Fibroblast of peridontal ligament (primary cell): Measurements from ENCODE around the gene FBXW7.

Experiments
- DNase-seq: peaks from one replicate; pipeline ENCODE4 v3.0.0-alpha.2; 2010; ENCODE audit errors: extremely low read depth

The FBXW7 gene

DNA sequence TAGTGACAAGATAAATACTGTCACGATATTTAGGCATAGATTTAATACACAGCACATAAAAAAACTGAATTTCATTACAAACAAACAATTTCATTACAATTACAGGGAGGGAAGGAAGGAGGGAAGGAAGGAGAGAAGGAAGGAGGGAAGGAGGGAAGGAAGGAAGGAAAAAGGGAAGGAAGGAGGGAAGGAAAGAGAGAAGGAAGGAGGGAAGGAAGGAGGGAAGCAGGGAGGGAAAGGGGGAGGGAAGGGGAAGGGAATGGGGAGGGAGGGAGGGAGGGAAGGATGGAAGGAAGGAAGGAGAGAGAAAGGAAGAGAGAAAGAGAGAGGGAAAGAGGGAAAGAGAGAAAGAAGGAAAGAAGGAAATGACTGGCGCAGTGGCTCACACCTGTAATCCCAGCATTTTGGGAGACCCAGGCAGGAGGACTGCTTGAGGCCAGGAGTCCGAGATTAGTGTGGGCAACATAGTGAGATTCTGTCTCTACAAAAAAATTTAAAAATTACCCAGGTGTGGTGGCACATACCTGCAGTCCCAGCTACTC, 64.6 kb downstream of the FBXW7 start:
- no peak for DNase-seq

DNA sequence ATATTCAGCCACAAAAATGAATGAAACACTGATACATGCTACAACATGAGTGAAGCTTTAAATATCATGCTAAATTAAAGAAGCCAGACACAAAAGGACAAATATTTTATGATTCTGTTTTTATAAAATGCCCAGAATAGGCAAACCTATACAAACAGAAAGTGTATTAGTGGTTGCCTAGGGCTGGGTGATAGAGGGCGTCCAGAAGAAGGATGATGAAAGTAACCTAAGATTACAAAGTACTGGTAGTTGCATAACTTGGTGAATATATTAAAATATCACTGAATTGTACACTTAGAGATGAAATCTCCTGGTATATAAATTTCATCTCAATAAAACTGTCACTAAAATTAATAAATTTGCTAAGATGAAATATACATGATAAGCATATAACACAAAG, 67.5 kb downstream of the FBXW7 start:
- DNase-seq: no peak

- DNase-seq: no peak
Observed at GRCh38 chr4:152467101-152467500, 68.8 kb downstream of the FBXW7 start.

DNA sequence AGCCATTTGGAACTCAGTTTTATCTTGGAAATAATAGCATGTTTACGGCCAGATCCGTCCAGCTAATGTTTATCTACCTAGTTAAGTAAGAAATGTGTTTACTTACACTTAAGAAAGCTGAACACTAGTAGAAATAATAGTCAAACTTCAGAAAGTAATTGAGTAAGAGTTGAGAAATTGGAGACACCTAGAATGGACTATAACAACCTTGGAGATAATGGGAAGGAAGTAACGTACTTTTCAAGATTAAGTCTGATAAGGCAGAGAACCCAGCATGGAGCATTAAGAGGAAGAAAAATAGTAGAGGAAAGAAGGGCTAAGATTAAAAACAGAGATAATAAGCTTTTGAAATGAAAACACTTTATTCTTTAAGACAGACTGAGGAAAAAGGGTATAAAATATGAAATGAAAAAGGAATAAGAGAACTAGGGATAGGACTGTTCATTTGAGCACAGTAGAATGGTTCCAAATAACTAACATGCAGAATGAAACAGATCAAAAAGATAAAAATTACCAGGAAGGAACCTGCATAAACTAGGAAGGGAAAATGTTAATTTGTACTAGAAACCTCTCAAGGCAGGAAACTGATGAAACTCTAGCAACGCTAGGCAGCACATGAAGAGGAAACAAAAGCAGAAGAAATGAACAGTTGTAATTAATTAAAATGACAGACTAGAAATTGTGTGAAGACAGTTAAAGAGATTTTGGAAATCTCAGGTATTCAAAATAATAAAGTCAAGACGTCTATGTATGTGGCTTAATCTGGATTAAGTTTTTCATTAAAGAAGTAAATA, 71.7 kb downstream of the FBXW7 start:
- DNase-seq: no peak

- no peak for DNase-seq
Observed at GRCh38 chr4:152463562-152463961, 72.3 kb downstream of the FBXW7 start.

- no peak for DNase-seq
Observed at GRCh38 chr4:152462695-152463094, 73.2 kb downstream of the FBXW7 start.

GRCh38 chr4:152462047-152462446, 73.8 kb downstream of the FBXW7 start:
- no peak for DNase-seq

DNA sequence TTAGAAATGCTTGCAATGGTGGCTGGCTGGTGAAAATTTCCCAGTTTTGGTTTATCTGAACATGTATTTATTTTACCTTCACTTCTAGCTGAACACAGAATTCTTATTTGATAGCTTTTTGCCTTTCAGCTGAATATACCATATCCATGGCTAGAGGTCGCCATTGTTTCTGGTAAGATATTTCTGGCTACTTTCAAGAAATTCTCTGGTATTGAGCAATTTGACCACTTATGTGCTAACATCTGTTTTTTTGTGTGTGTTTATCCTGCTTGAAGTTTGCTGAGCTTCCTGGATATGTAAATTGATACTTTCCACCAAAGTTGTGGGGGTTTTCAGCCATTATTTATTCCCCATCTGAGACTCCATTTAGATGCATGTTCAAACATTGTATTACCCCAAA, 75.4 kb downstream of the FBXW7 start:
- peak; percentile 88 for DNase-seq

DNA sequence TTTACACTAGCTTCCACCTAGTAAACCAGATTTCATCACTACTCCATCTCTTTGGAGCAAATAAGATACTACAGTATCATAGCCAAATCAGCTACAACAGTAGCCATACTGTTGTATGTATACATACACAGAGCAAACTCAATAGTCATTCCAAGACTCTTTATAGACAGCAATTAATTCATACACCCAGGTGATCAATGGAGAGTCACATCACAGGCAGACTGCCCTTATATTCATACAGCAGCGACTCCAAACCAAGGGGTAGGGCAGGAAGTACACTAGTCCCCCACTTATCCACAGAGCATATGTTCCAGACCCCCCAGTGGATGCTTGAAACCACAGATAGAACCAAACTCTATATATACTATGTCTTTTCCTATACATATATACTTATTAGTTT, 76.6 kb downstream of the FBXW7 start:
- no peak for DNase-seq

DNA sequence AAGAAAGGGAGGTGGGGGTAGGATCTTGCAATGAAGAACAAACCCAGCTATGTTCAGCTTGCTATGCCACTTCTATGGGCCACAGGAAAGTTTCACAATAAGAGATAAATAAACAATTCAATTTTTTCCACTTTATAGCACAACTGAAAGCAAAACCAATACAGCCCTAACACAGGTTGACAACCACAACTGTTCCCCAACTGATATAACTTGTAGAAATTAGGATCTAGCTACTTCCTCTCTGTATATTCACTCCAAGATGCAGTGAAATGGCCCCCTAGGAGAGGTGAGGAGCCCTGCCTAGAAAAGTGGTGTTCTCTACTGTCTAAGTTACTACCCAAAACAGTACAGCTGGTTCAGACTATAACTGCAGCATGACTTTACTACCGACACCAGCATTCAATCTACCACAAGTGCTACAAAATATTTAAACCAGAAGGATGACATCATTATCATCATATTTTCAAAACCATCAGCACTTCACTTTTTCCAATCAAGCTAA, 77.0 kb downstream of the FBXW7 start:
- peak; percentile 28 for DNase-seq

- no peak for DNase-seq
Observed at GRCh38 chr4:152456609-152457008, 79.3 kb downstream of the FBXW7 start.

DNA sequence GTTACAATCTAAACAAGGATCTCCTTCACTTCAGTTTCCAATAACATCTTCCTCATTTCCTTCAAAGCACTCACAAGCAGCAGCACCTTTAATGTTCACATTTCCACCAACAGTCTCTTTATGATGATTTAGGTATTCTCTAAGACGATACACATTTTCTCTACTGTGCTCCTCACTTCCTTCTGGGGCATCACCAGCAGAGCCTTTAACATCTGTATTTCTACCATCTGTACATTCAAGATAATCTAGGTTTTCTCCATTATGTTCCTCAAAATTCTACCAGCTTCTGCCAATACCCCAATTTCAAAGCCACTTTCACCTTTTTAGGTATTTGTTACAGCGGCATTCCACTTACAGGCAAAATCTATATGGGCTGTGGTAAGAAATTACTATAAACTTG, 80.6 kb downstream of the FBXW7 start:
- no peak for DNase-seq

GRCh38 chr4:152454398-152455011, 81.4 kb downstream of the FBXW7 start:
- DNase-seq: peak; percentile 65

- DNase-seq: no peak
Observed at GRCh38 chr4:152451496-152451895, 84.4 kb downstream of the FBXW7 start.

GRCh38 chr4:152448854-152449253, 87.0 kb downstream of the FBXW7 start:
- DNase-seq: no peak

DNA sequence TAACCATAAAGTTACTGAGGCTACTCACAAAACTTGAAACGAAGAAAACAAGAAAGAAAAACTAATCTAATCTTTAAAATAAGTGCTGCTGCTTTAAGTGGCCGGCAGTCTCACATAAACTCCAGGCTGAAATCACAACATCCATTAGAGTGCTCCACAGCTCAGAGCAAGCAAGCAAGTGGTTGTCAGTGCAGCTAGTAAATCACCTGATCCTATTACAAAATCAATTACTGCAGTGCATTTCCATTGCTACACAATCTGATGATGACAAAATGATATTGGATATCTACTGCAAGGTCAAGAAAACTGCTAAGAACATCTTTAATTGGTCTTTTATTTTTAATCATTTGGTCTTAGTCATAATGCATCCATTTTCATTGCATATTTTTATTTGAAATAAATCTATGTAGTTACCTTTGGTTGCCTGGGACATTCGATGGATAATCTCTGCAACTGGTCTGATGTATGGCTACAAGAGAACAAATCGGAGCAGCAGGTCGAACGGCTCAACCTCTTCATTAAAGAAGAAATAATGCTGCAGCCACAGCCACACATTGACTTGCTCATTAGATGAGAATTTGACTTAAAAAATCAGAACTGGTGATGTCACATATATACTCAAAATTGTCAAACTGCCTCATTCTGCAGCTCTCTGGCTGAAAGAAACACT, 87.7 kb downstream of the FBXW7 start:
- DNase-seq: no peak

GRCh38 chr4:152443859-152444258, 92.0 kb downstream of the FBXW7 start:
- no peak for DNase-seq

DNA sequence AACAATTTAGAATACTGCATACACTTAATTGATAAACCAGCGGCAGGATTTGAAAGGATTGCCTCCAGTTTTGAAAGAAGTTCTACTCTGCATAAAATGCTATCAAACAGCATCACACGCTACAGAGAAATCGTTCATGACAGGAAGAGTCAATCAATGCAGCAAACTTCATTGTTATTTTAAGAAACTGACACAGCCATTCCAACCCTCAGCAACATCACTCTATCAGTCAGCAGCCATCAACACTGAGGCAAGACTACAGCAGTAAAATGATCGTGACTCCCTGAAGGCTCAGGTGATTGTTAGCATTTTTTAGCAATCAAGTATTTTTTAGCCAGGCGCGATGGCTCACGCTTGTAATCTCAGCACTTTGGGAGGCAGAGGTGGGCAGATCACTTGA, 98.3 kb downstream of the FBXW7 start:
- DNase-seq: no peak

GRCh38 chr4:152436384-152436783, 99.5 kb downstream of the FBXW7 start:
- no peak for DNase-seq

DNA sequence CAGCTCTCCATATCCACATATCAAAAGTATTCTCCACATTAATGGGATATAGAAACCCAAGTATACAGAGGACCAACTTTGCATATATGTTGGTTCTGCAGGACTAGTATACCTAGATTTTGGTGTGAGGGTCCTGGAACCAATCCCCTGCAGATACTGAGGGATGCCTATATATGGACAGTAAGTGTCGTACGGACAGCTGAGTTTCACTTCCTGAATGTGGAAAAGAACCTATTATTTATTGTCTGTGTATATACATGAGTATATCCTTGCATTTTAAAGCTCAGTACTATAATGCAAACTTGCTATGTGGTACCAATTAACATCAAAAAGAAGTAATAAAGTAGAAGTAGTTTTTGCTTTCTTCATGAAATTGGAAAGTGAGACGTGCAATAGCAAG, 101.9 kb downstream of the FBXW7 start:
- DNase-seq: no peak

DNA sequence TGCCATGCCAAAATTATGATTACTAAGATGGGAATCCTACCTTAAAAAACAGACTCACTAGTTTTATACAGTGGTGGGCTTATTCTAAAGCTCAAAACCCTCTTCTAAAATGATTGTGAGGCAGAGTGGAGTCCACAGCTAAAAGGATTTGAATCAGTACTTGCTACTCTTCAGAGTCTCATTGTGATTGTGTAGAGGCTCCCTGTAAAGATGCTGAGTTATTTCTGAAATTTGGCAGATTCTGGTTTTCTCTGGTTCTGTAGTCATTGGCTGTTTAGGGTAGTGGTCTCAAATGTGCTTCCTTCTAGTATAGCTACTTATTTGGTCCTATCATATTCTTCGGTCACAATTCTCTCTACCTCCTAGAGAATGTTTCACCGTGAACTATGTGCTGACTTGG, 104.1 kb downstream of the FBXW7 start:
- DNase-seq: no peak

GRCh38 chr4:152431291-152431690, 104.6 kb downstream of the FBXW7 start:
- peak; percentile 11 for DNase-seq

GRCh38 chr4:152430507-152430906, 105.4 kb downstream of the FBXW7 start:
- DNase-seq: no peak
